Left ventricle myocardium superior (tissue), 1 donor: ENCODE measurements around the gene TUBA1B. TPM values are rescaled to one million over a fixed set of nuclear protein-coding genes. Genes with fewer than 3 reads are reported as not detected.

Source experiments
- ATAC-seq: fragments of 200-7000 bp; cut with Tn5 transposase; one replicate; pipeline ENCODE4 v1.9.1; 2020; ENCODE audit warnings: mild to moderate bottlenecking, moderate library complexity
- DNase-seq: peaks from one replicate; pipeline ENCODE4 v3.0.0-alpha.2; 2020
- intact Hi-C: fragments of 100-400 bp; cut with micrococcal nuclease; formaldehyde crosslinking; loops from one replicate; pipeline ENCODE4 v1.11.0; 2022
- total RNA-seq: library from RNA; stranded (reverse); fragmentation: NEBNext Ultra II Directional; extraction: Animal tissue kit (Norgen Biotek cat#: 25700); gene quantifications from one replicate; pipeline ENCODE4 v1.2.1, GENCODE V29; 2021
- donor health status: DM: no; HTN: yes; CAD: no; lungs with severe emphysema.

TUBA1B gene
- total RNA-seq, 1 donor from 2014 or later = 329 TPM

DNA sequence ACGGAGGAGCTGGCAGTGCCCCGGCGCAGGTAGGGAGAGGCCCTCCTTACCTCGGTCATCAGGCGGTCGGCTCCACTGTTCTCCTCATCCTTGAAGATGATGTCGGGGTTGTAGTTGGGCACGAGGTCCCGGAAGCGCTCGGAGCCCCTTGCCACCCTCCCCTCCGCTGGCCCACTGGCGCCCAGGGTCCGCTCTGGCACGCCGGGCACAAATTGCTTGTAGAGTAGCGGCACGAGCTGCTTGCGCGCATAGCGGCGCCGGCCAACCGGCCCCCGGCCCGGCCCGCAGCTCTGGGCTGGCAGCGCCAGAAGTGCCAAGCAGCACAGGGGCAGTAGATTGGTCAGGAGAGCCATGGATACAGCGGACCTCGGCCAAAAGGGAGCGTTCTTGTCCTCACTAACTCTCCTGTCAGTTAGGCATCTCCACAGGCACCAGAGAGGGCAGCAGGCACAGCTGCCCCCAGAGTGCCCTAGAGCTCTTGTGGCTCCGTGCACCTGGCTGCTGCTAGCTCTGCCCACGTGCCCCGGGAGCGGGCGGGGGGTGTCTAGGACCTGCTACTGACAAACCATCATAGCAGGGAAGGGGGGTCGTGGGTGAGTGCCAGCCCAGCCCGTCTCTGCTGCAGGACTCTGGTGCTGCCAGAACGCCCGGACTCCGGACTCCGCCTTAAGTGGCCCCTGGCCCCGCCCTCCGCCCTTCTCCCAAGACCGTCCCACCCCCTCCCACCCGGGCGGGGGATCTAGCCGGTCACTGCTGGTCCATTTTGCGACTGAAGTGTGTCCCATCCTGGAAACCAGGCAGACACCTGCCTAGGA lies 36.8 kb downstream of the TUBA1B start, which contains the start of gene DHH:
TSS of gene DHH (minus strand) at position 642 of the 815 bp plus-strand sequence. CDS start at position 353, 289 bp downstream.
- intact Hi-C loops = no loop called here
- peak; percentile 42 for ATAC-seq
- DNase-seq = peak; percentile 62

DNA sequence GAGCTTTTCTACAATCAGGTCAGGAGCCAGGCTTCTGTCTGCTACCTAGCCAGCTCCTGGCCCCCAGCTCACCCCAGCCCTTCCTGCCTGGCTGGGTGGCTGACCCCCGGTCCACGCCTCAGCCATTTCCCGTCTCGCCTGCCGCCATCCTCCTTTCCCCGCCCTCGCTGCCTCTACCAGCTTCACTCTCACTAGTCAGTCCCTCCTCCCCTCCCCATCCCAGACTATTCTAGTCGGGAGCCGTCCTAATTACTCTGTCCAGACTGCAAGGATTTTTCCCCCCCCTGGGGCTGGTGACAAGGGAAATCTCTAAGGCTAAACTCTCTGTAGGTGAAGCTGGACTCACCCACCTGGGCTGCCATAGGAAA lies 37.4 kb downstream of the TUBA1B start:
- ATAC-seq (peak; percentile 11), DNase-seq (peak; percentile 39)
- intact Hi-C loops = no loop called here

DNA sequence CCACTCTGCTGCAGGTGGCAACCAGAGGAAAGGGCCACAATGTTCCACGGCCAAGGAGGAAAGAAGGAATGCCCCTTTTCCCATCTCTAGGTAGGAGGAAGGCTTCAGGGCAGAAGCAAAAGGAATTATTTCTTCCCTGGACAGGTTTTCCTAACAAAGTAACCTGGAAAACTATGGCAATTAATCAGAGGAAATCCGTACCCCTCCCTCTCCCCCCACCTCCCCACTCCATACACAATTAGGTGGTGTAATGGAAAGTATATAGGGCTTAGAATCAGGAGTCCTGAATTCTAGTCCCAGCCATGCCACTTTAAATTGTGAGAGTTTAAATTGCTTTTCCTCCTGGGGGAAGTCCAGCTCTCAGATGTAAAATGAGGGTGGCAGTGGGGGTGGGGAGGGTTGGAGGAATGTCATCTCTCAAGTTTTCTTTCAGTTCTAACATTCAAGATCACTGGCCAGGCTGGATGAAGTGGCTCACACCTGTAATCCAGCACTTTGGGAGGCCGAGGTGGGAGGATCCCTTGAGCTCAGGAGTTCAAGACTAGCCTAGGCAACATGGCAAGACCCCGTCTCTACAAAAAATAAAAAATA lies 38.3 kb downstream of the TUBA1B start:
- no peak for ATAC-seq
- intact Hi-C loops = no loop called here
- no peak for DNase-seq

DNA sequence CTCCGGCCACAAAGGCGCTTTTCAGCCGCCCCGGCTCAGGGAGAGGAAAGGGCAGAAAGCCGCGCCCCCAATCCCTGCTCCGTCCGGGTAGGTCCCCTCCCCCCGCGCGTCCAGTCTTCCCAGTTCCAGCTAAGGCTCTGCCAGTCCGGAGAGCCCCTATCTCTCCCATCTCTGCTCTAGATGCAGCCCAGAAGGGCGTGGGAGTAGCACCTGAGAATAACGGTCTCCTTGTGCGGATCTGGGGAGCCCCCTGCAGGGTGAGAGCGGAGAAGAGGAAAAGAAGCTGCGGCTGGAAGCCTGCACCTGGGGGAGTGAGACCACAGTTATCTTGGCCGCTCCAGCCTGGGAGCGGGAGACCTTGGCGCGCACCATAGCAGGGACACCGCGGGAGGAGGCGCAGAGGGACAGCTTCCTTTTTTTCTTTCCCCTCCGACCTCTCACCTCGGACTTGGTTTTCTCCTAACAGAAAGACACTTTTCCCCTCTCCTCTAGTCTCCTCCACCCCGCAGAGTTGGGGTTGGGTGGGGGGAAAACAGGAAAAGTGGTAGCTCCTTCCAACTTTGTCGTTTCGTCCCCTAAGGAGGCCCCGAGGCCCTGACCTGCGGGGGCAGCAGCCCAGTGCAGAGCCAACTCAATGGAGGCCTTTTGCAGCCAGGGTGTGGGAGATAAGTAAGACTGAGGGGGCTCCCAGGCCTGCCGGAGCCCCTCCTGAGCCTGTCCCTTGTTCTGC lies 38.9 kb downstream of the TUBA1B start:
- no peak for ATAC-seq
- DNase-seq = peak; percentile 50
- intact Hi-C loops = no loop called here

DNA sequence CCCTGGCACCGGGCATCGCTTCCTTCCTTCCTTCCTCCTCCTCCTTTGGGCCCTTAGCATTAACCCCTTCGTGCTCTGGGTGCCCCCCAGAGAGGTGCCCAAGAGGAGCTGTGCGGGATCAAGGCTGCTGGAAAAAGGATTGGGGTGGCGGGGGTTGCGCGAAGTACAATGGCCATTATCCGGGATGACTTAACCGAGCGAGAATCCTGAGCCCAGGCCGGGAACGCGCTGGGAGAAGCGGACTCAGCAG lies 39.4 kb downstream of the TUBA1B start:
- DNase-seq = no peak
- intact Hi-C loops = no loop called here
- no peak for ATAC-seq

DNA sequence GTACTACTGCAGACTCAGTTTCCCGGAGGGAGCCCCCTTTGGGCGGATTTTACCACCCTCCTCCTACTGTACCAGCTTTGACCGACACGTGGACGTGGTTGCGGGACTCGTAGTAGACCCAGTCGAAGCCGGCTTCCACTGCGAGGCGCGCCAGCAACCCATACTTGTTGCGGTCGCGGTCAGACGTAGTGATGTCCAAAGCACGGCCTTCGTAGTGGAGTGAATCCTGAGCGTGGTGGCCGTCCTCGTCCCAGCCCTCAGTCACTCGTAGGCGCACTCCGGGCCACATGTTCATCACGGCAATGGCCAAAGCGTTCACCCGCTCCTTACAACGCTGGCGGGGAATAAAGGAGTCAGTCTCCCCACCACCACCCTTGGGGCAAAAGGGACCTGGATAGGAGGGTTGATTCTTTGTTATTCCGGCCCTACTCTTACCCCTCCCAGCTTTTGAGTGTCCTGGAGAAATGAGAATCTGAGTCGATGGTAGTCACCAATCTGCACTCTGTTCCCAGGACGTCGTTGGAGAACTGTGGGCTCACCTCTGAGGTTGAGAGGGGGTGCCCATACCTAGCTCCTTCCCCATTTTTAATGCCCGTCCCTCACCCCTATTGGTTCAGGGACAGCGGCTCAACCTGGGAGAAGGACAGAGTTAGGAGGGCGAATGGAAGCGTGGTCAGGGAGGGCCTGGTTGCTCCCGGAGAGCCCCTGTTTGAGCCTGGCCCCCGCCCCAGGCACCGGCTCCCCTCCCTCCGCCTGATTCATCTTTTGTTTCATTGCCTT lies 39.9 kb downstream of the TUBA1B start:
- DNase-seq = no peak
- no peak for ATAC-seq
- intact Hi-C loops = no loop called here

DNA sequence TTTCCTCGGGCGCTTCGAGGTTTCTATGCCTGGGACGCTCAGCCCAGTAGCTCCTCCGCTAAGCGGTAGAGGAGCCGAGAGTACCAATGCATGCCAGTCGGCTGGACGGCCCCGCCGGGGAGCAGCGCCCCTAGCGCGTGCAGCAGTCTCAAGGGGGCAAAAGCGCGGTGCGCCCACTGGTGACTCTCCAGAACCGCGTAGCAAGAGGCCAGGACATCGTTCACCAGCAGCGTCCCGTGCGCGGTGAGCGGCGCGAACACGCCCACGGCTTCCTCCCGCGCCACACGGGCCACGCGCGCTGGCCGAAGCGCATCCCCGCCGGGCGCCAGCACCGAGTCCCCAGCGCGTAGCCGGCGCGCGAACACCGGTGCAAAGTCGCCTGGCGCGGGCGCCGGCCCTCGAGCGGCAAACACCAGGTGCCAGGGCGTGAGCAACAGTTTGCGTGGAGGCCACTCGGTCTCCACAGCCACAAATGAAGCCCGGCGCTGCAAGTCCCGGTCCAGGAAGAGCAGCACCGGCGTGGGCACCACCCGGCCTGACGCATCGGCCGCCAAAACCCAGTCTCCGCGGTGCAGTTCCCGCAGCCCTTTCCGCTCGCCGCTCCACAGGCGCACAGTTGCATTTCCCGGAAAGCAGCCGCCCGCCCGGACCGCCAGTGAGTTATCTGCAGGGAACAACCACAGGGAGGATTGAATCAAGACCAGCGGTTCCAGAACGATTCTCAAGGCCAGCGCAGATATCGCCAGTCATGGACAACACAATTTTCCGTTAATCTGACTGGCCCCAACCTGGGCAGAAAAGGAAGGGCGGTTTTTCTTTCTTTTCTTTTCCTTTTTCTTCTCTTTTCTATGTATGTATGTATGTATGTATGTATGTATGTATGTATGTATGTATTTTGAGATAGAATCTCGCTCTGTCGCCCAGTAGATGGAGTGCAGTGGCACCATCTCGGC lies 41.1 kb downstream of the TUBA1B start:
- DNase-seq (peak; percentile 66), ATAC-seq (peak; percentile 3)
- intact Hi-C loops = no loop called here

DNA sequence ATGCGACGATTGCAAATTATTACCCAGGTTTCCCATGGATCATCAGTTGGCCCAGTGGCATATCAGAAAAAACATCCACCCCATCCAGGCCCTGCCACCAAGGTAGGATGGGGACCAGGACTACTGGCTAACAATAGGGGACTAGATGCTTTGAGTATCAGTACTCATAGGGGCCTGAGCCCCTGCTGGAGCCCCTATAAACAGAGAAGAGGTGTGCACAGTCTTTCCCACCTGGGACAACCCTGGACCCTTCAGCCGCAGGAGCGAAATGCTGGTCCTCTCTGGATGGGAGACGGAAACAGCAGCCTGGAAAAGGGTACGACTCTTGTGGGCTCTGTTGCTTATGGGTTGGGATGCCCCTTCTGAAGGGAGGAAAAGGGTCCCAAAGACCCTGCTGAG lies 42.3 kb downstream of the TUBA1B start:
- ATAC-seq (no peak), DNase-seq (no peak)
- intact Hi-C loops = no loop called here

DNA sequence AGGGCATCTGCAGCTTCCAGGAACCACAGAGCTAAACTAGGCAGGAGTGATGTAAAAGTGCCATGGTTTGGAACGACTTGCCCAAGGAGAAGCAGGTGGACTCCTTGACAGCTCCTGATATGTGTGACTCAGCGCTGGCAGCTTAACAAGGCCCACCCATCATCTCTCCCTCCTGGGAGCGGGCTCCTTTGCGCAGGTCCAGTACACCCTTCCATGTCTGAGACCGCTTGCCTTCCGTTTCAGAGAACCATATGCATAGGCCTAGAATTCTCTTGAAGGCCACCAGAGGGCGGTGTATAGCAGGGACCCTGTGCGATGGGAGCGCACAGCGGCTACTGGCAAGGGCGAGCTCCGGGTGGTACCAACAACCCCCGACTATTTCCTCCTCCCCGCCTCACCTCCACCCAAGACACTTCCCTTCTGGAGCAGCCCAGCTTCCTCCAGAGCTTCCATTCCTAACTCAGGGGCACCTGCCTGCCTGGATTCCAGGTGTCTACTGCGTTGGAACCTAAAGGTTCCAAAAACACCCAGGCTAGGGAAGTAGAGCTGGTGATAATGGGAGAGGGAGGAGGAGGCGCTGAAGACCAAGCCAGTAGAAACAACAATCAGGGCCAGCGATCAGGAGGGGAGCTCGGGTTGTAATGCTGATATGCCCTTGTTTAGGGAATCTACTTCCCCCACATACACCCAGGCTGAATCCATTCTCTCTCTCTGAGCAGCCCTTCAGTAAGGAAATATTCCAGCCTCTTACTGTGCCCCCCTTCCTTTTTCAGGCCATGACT lies 42.9 kb downstream of the TUBA1B start:
- DNase-seq = peak; percentile 68
- intact Hi-C loops = no loop called here
- ATAC-seq = peak; percentile 94

DNA sequence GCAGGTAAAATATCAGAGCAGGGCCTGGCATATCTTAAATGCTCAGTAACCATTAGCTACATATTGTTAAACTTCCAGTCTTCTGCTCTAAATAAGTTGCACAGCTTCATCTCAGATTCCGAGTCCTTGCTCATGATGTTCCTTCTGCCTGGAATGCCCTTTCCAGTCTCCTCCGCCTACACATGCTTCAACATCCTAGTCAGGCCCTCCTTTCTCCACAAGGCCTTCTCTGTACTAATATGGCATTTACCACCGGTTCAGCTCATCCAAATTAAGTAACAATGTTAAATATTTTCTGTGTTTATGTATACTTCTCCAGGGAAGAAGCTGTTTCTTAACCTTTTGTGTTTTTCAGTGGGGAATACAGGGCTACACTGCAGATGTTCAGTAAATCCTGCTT lies 45.1 kb downstream of the TUBA1B start:
- intact Hi-C loops = no loop called here
- DNase-seq (no peak), ATAC-seq (no peak)

DNA sequence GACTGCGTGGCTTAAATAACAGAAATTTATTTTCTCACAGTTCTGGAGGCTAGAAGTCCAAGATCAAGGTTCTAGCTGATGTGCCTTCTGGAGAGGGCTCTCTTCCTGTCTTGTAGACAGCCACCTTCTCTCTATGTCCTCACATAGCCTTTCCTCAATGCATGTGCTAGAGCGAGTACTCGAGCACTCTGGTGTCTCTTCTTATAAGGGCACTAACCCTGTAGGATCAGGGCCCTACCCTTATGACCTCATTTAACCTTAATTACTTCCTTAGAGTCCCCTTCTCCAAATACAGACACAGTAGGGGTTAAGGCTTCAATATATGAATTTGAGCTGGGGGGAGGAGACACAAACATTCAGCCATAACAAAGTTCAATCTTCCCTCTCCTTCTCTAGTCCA lies 46.8 kb downstream of the TUBA1B start:
- ATAC-seq (no peak), DNase-seq (no peak)
- intact Hi-C loops = no loop called here

DNA sequence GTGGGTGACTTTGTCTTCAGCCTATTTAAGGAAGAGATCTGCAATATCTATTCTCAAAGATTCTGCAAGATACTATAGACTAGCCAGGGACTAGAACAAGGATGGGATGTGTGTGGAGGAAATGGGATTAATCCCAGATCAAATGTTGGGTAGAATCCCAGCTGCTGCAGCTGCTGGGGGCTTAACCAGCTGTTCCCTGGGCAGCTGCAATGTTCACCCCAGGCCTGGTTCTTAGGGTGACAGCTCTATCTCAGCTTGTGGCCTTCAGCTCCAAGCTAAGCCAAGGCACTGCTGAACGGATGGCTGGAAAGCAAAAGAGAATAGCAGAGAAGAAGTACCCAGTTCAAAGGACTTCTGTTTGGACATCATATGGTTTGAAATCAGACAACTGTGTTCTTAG lies 51.4 kb downstream of the TUBA1B start:
- no peak for ATAC-seq
- no peak for DNase-seq
- intact Hi-C loops = no loop called here

Other genes starting within 250 kb of the TUBA1B start
- gene FKBP11, start 205.9 kb downstream of the TUBA1B start, total RNA-seq = 6.3 TPM
- 44.8 TPM for gene ARF3, start 173.9 kb downstream of the TUBA1B start, total RNA-seq
- 0.17 TPM for gene WNT10B, start 159.7 kb downstream of the TUBA1B start, total RNA-seq
- not detected for gene WNT1, start 153.1 kb downstream of the TUBA1B start, total RNA-seq
- gene DDN, start 132.0 kb downstream of the TUBA1B start, total RNA-seq = 0.77 TPM
- 78.1 TPM for gene PRKAG1, start 112.6 kb downstream of the TUBA1B start, total RNA-seq
- 43.8 TPM for gene KMT2D, start 70.6 kb downstream of the TUBA1B start, total RNA-seq
- 0.32 TPM for gene RHEBL1, start 61.4 kb downstream of the TUBA1B start, total RNA-seq
- gene DHH, start 36.6 kb downstream of the TUBA1B start, total RNA-seq = 0.52 TPM
- 30.7 TPM for gene LMBR1L, start 20.5 kb downstream of the TUBA1B start, total RNA-seq
- gene TUBA1A, start 57.7 kb upstream of the TUBA1B start, total RNA-seq = 69.9 TPM
- 31.4 TPM for gene TUBA1C, start 133.7 kb upstream of the TUBA1B start, total RNA-seq
- not detected for gene PRPH, start 163.8 kb upstream of the TUBA1B start, total RNA-seq
- 0.37 TPM for gene TROAP, start 191.9 kb upstream of the TUBA1B start, total RNA-seq
- not detected for gene C1QL4, start 205.8 kb upstream of the TUBA1B start, total RNA-seq
- 0.10 TPM for gene DNAJC22, start 215.5 kb upstream of the TUBA1B start, total RNA-seq
- 5.7 TPM for gene SPATS2, start 236.1 kb upstream of the TUBA1B start, total RNA-seq